Nephron progenitor cell (in vitro differentiated cells): Measurements from ENCODE around the gene DBR1.

ENCODE experiments used
- DNase-seq: peaks from one replicate; pipeline ENCODE4 v3.0.0; 2021
- H3K27ac Mint-ChIP-seq: 2 replicates; pipeline ENCODE4 v1.8.0; 2021; ENCODE audit warnings: mild to moderate bottlenecking, moderate library complexity, mixed read lengths
- H3K27me3 Mint-ChIP-seq: 2 replicates; pipeline ENCODE4 v1.8.0; 2021; ENCODE audit warnings: mild to moderate bottlenecking, low read depth, mixed read lengths; ENCODE audit not compliant: poor library complexity
- H3K36me3 Mint-ChIP-seq: 2 replicates; pipeline ENCODE4 v1.8.0; 2021; ENCODE audit warnings: low read depth, mixed read lengths
- H3K4me1 Mint-ChIP-seq: 2 replicates; pipeline ENCODE4 v1.8.0; 2021; ENCODE audit warnings: mixed read lengths
- H3K4me3 Mint-ChIP-seq: 2 replicates; pipeline ENCODE4 v1.8.0; 2021; ENCODE audit warnings: mild to moderate bottlenecking, moderate library complexity, mixed read lengths
- H3K9me3 Mint-ChIP-seq: 2 replicates; pipeline ENCODE4 v1.8.0; 2021; ENCODE audit warnings: mild to moderate bottlenecking, moderate library complexity, mixed read lengths
- CTCF ChIP-seq: fragments of 200-600 bp; sonication (generic); IDR thresholded peaks from 2 replicates; pipeline ENCODE4 v1.5.0; 2021; ENCODE audit warnings: antibody characterized with exemption

Gene DBR1

GRCh38 chr3:138195481-138195880, 20.8 kb upstream of the DBR1 start:
- Mint-ChIP-seq H3K9me3 (peaks cover 16% of the 10 kb centered on the region), H3K4me1 (no peaks in the 10 kb centered on the region), H3K27ac (no peak overlapping the region), H3K27me3 (no peaks in the 10 kb centered on the region), H3K4me3 (no peak overlapping the region), H3K36me3 (peaks cover 49% of the 10 kb centered on the region)
- TF ChIP-seq CTCF: no peak
- DNase-seq: no peak

- Mint-ChIP-seq H3K4me1 (peaks cover 48% of the 10 kb centered on the region), H3K27me3 (peaks cover 29% of the 10 kb centered on the region), H3K9me3 (peaks cover 16% of the 10 kb centered on the region), H3K36me3 (peaks cover 36% of the 10 kb centered on the region), H3K27ac (peak overlapping the region; percentile 83), H3K4me3 (peak overlapping the region; percentile 97)
- TF ChIP-seq CTCF: no peak
- no peak for DNase-seq
These were observed 13.5 kb upstream of the DBR1 start for GRCh38 chr3:138188013-138188730.

GRCh38 chr3:138187296-138188012, 12.7 kb upstream of the DBR1 start, which contains the start of gene ARMC8:
Gene ARMC8, plus strand, starts transcription at chr3:138187301. Its CDS starts 254 bp downstream, at chr3:138187555.
- H3K4me3 Mint-ChIP-seq: peak within 1 kb of the TSS; percentile 97
- DNase-seq: peak; percentile 72
- peaks cover 48% of the 10 kb centered on the region for H3K4me1 Mint-ChIP-seq
- peak within 1 kb of the TSS; percentile 100 for H3K27ac Mint-ChIP-seq
- H3K9me3 Mint-ChIP-seq: peaks cover 12% of the 10 kb centered on the region
- H3K36me3 Mint-ChIP-seq: peaks cover 30% of the 10 kb centered on the region
- H3K27me3 Mint-ChIP-seq: peaks cover 35% of the 10 kb centered on the region
- TF ChIP-seq CTCF: no peak

GRCh38 chr3:138186803-138187295, 12.1 kb upstream of the DBR1 start:
- no peak for TF ChIP-seq CTCF
- Mint-ChIP-seq H3K9me3 (peaks cover 10% of the 10 kb centered on the region), H3K27me3 (peaks cover 39% of the 10 kb centered on the region), H3K36me3 (peaks cover 24% of the 10 kb centered on the region), H3K4me1 (peaks cover 48% of the 10 kb centered on the region), H3K4me3 (peak overlapping the region; percentile 97), H3K27ac (peak overlapping the region; percentile 100)
- peak; percentile 88 for DNase-seq

- Mint-ChIP-seq H3K9me3 (peaks cover 4% of the 10 kb centered on the region), H3K27me3 (peaks cover 45% of the 10 kb centered on the region), H3K4me1 (peaks cover 48% of the 10 kb centered on the region), H3K36me3 (peaks cover 18% of the 10 kb centered on the region), H3K27ac (no peak overlapping the region), H3K4me3 (peak overlapping the region; percentile 97)
- DNase-seq: no peak
- no peak for TF ChIP-seq CTCF
These were observed 11.5 kb upstream of the DBR1 start for GRCh38 chr3:138186221-138186620.
